GM20431 (cell line): ENCODE results near the gene LBP.
"Not testable (repeated sequence)": the region's sequence is repeated elsewhere in the genome, so short reads cannot be mapped to it uniquely, and the experiment has no call there.

Source experiments
- in situ Hi-C: fragments of 300-500 bp; cut with MseI, MboI; formaldehyde crosslinking; loops from one replicate; pipeline ENCODE4 v1.15.0; 2020; ENCODE audit warnings: low sequenced_read_pairs; ENCODE audit not compliant: unreplicated experiment

Gene LBP

GRCh38 chr20:38317422-38317821, 28.9 kb upstream of the LBP start:
- in situ Hi-C loops = no loop called here

GRCh38 chr20:38320221-38320620, 26.1 kb upstream of the LBP start:
- in situ Hi-C loops = no loop called here

GRCh38 chr20:38321959-38322598, 24.2 kb upstream of the LBP start:
- in situ Hi-C loops = no loop called here

- in situ Hi-C loops = no loop called here
Observed at GRCh38 chr20:38324159-38324558, 22.1 kb upstream of the LBP start.

- in situ Hi-C loops = no loop called here
Observed at GRCh38 chr20:38325167-38325566, 21.1 kb upstream of the LBP start.

- in situ Hi-C loops = no loop called here
Observed at GRCh38 chr20:38325905-38326304, 20.4 kb upstream of the LBP start.

GRCh38 chr20:38326309-38326708, 20.0 kb upstream of the LBP start:
- in situ Hi-C loops = no loop called here

- in situ Hi-C loops = no loop called here
Observed at GRCh38 chr20:38330638-38331037, 15.6 kb upstream of the LBP start.

GRCh38 chr20:38331245-38331644, 15.0 kb upstream of the LBP start:
- in situ Hi-C loops = no loop called here

- in situ Hi-C loops = no loop called here
Observed at GRCh38 chr20:38331814-38332213, 14.5 kb upstream of the LBP start.

GRCh38 chr20:38334016-38334415, 12.3 kb upstream of the LBP start:
- in situ Hi-C loops = no loop called here

GRCh38 chr20:38336726-38337125, 9.6 kb upstream of the LBP start:
- in situ Hi-C loops = no loop called here

- in situ Hi-C loops = no loop called here
Observed at GRCh38 chr20:38337561-38338140, 8.6 kb upstream of the LBP start.

GRCh38 chr20:38338849-38339520, 7.3 kb upstream of the LBP start:
- in situ Hi-C loops = no loop called here

GRCh38 chr20:38339521-38339896, 6.8 kb upstream of the LBP start:
- in situ Hi-C loops = not testable (repeated sequence)

GRCh38 chr20:38339997-38340396, 6.3 kb upstream of the LBP start:
- in situ Hi-C loops = no loop called here

GRCh38 chr20:38340693-38341092, 5.6 kb upstream of the LBP start:
- in situ Hi-C loops = no loop called here

GRCh38 chr20:38342216-38342615, 4.1 kb upstream of the LBP start:
- in situ Hi-C loops = no loop called here

- in situ Hi-C loops = no loop called here
Observed at GRCh38 chr20:38342713-38343310, 3.5 kb upstream of the LBP start.

GRCh38 chr20:38343311-38344106, 2.8 kb upstream of the LBP start:
- in situ Hi-C loops = no loop called here
